Measurements from ENCODE around the gene EDA2R.

Gene EDA2R, protein sequence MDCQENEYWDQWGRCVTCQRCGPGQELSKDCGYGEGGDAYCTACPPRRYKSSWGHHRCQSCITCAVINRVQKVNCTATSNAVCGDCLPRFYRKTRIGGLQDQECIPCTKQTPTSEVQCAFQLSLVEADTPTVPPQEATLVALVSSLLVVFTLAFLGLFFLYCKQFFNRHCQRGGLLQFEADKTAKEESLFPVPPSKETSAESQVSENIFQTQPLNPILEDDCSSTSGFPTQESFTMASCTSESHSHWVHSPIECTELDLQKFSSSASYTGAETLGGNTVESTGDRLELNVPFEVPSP

GRCh38 chrX:66638591-66639500 is at the start of gene EDA2R:
TSS of gene EDA2R (minus strand) at chrX:66639078. CDS start at chrX:66616020, 23,058 bp downstream.
- Histone ChIP-seq H3K4me2 (ENCODE audit: low read length) (no peak within 1 kb of the TSS), H2AFZ (ENCODE audit: low read depth, low read length) (no peak within 1 kb of the TSS), H3K27me3 (ENCODE audit: low read depth, low read length) (no peaks in the 10 kb centered on the region), H3K4me1 (ENCODE audit: low read length) (no peaks in the 10 kb centered on the region), H3K9me3 (ENCODE audit: insufficient read depth, low read length) (no peaks in the 10 kb centered on the region), H3K9ac (ENCODE audit: low read length) (no peak within 1 kb of the TSS), H3K4me3 (ENCODE audit: low read length) (no peak within 1 kb of the TSS), H3K27ac (ENCODE audit: low read length) (no peak within 1 kb of the TSS), H3K79me2 (ENCODE audit: low read length) (no peaks in the 10 kb centered on the region), H3K36me3 (replicated peaks; ENCODE audit: low read depth, low read length) (no peaks in the 10 kb centered on the region), H4K20me1 (ENCODE audit: insufficient read depth, low read length) (no peaks in the 10 kb centered on the region)
- no peak for TF ChIP-seq EZH2phosphoT487 (IDR thresholded peaks at IDR 0.05; ENCODE audit: low read depth)
- TF ChIP-seq, protein P1, sequence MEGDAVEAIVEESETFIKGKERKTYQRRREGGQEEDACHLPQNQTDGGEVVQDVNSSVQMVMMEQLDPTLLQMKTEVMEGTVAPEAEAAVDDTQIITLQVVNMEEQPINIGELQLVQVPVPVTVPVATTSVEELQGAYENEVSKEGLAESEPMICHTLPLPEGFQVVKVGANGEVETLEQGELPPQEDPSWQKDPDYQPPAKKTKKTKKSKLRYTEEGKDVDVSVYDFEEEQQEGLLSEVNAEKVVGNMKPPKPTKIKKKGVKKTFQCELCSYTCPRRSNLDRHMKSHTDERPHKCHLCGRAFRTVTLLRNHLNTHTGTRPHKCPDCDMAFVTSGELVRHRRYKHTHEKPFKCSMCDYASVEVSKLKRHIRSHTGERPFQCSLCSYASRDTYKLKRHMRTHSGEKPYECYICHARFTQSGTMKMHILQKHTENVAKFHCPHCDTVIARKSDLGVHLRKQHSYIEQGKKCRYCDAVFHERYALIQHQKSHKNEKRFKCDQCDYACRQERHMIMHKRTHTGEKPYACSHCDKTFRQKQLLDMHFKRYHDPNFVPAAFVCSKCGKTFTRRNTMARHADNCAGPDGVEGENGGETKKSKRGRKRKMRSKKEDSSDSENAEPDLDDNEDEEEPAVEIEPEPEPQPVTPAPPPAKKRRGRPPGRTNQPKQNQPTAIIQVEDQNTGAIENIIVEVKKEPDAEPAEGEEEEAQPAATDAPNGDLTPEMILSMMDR (IDR thresholded peaks at IDR 0.05; ENCODE audit: low read depth, low read length), result no peak

DNA sequence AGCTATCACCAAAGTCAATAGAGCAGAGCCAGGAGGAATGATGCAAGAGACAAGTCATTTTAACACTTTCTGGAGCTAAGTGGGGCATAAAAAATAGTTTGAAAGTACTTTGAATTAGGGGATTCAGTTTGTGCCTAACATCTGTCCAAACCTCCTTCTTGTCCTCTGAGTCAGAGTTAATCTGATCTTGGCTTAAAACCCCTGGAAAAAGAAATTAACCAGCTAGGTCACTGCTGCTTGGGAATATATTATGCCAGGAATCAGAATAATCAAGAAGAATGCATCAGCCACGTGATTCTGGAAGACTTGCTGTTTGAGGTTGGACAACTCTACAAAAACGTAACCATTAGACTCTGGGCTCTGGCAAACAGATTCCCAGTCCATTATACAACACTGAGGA is 45.3 kb upstream of the EDA2R start:
- no peaks in the 10 kb centered on the region for H3K79me2 ChIP-seq (ENCODE audit: low read length)
- H2AFZ ChIP-seq (ENCODE audit: low read depth, low read length), result no peak overlapping the region
- H3K4me3 ChIP-seq (ENCODE audit: low read length), result no peak overlapping the region
- no peak overlapping the region for H3K4me2 ChIP-seq (ENCODE audit: low read length)
- H4K20me1 ChIP-seq (ENCODE audit: insufficient read depth, low read length), result no peaks in the 10 kb centered on the region
- no peaks in the 10 kb centered on the region for H3K27me3 ChIP-seq (ENCODE audit: low read depth, low read length)
- no peak for TF ChIP-seq EZH2phosphoT487 (IDR thresholded peaks at IDR 0.05; ENCODE audit: low read depth)
- TF ChIP-seq, protein P1 (IDR thresholded peaks at IDR 0.05; ENCODE audit: low read depth, low read length), result no peak
- no peak overlapping the region for H3K9ac ChIP-seq (ENCODE audit: low read length)
- H3K4me1 ChIP-seq (ENCODE audit: low read length), result no peaks in the 10 kb centered on the region
- H3K27ac ChIP-seq (ENCODE audit: low read length), result no peak overlapping the region
- no peaks in the 10 kb centered on the region for H3K9me3 ChIP-seq (ENCODE audit: insufficient read depth, low read length)
- H3K36me3 ChIP-seq (replicated peaks; ENCODE audit: low read depth, low read length), result no peaks in the 10 kb centered on the region

DNA sequence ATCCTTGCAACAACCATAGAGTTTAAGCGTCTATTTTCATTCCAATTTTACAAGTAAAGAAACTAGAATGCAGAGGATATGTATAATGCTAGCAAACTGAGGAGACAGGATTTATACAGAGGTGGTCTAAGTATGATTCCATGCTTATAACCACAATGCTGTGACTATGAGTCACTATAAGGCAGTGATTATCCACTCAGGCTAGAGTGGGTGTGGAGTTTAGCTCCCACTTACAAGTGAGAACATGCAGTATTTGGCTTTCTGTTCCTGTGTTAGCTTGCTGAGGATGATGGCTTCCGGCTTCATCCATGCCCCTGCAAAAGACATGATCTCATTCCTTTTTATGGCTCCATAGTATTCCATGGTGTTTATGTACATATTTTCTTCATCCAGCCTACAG is 41.6 kb upstream of the EDA2R start:
- Histone ChIP-seq H3K4me1 (ENCODE audit: low read length) (no peaks in the 10 kb centered on the region), H3K4me2 (ENCODE audit: low read length) (no peak overlapping the region), H3K27ac (ENCODE audit: low read length) (no peak overlapping the region), H3K27me3 (ENCODE audit: low read depth, low read length) (no peaks in the 10 kb centered on the region), H3K36me3 (replicated peaks; ENCODE audit: low read depth, low read length) (no peaks in the 10 kb centered on the region), H2AFZ (ENCODE audit: low read depth, low read length) (no peak overlapping the region), H3K4me3 (ENCODE audit: low read length) (no peak overlapping the region), H3K9ac (ENCODE audit: low read length) (no peak overlapping the region), H3K9me3 (ENCODE audit: insufficient read depth, low read length) (no peaks in the 10 kb centered on the region), H4K20me1 (ENCODE audit: insufficient read depth, low read length) (no peaks in the 10 kb centered on the region), H3K79me2 (ENCODE audit: low read length) (no peaks in the 10 kb centered on the region)
- no peak for TF ChIP-seq EZH2phosphoT487 (IDR thresholded peaks at IDR 0.05; ENCODE audit: low read depth)
- TF ChIP-seq, protein P1 (IDR thresholded peaks at IDR 0.05; ENCODE audit: low read depth, low read length), result no peak

- TF ChIP-seq EZH2phosphoT487 (IDR thresholded peaks at IDR 0.05; ENCODE audit: low read depth), result no peak
- TF ChIP-seq, protein P1 (IDR thresholded peaks at IDR 0.05; ENCODE audit: low read depth, low read length), result no peak
- no peaks in the 10 kb centered on the region for H3K36me3 ChIP-seq (replicated peaks; ENCODE audit: low read depth, low read length)
- no peaks in the 10 kb centered on the region for H3K9me3 ChIP-seq (ENCODE audit: insufficient read depth, low read length)
- no peak overlapping the region for H3K9ac ChIP-seq (ENCODE audit: low read length)
- no peaks in the 10 kb centered on the region for H3K27me3 ChIP-seq (ENCODE audit: low read depth, low read length)
- H3K4me1 ChIP-seq (ENCODE audit: low read length), result no peaks in the 10 kb centered on the region
- H3K79me2 ChIP-seq (ENCODE audit: low read length), result no peaks in the 10 kb centered on the region
- H3K4me3 ChIP-seq (ENCODE audit: low read length), result no peak overlapping the region
- no peak overlapping the region for H3K4me2 ChIP-seq (ENCODE audit: low read length)
- no peak overlapping the region for H2AFZ ChIP-seq (ENCODE audit: low read depth, low read length)
- no peaks in the 10 kb centered on the region for H4K20me1 ChIP-seq (ENCODE audit: insufficient read depth, low read length)
- no peak overlapping the region for H3K27ac ChIP-seq (ENCODE audit: low read length)
Observed at GRCh38 chrX:66677430-66677829, 38.6 kb upstream of the EDA2R start.
